ENCODE measurements around the gene SHKBP1. TPM values are rescaled to one million over a fixed set of nuclear protein-coding genes. Genes with fewer than 3 reads are reported as not detected.

The SHKBP1 gene
- total RNA-seq, 1 donor from 2014 or later: 56.3 TPM

- Mint-ChIP-seq H3K4me1 (ENCODE audit: low read depth, unreplicated experiment) (peaks cover 19% of the 10 kb centered on the region), H3K36me3 (ENCODE audit: low read depth, unreplicated experiment) (no peaks in the 10 kb centered on the region), H3K9me3 (ENCODE audit: unreplicated experiment) (no peaks in the 10 kb centered on the region), H3K4me3 (ENCODE audit: unreplicated experiment) (peak overlapping the region; percentile 69), H3K27me3 (ENCODE audit: low read depth, unreplicated experiment) (peaks cover 30% of the 10 kb centered on the region), H3K27ac (ENCODE audit: unreplicated experiment) (no peak overlapping the region)
- no peak for TF ChIP-seq CTCF (IDR thresholded peaks at IDR 0.05; ENCODE audit: insufficient read depth, low read depth, low read length)
- no peak for TF ChIP-seq EZH2 (IDR thresholded peaks at IDR 0.05; ENCODE audit: insufficient read depth, low read length)
- Histone ChIP-seq H3K4me2 (ENCODE audit: low read length) (peak overlapping the region; percentile 86), H3K27me3 (ENCODE audit: insufficient read depth, low read length) (no peaks in the 10 kb centered on the region), H3K9me3 (ENCODE audit: insufficient read depth, low read depth, low read length) (no peaks in the 10 kb centered on the region), H2AFZ (ENCODE audit: low read depth, low read length) (no peak overlapping the region), H4K20me1 (ENCODE audit: insufficient read depth, low read length) (peaks cover 14% of the 10 kb centered on the region), H3K4me1 (ENCODE audit: insufficient read depth, low read length) (peaks cover 49% of the 10 kb centered on the region), H3K36me3 (ENCODE audit: insufficient read depth, low read length) (no peaks in the 10 kb centered on the region), H3K9ac (ENCODE audit: low read length) (peak overlapping the region; percentile 12), H3K27ac (ENCODE audit: low read depth, low read length) (no peak overlapping the region), H3K79me2 (ENCODE audit: insufficient read depth, low read length) (no peaks in the 10 kb centered on the region), H3K4me3 (ENCODE audit: insufficient read depth, low read depth, low read length) (no peak overlapping the region)
- DNase-seq (ENCODE audit: low read depth) (no peak), FAIRE-seq (no peak)
Observed at GRCh38 chr19:40599331-40599901, 22.7 kb downstream of the SHKBP1 start.

DNA sequence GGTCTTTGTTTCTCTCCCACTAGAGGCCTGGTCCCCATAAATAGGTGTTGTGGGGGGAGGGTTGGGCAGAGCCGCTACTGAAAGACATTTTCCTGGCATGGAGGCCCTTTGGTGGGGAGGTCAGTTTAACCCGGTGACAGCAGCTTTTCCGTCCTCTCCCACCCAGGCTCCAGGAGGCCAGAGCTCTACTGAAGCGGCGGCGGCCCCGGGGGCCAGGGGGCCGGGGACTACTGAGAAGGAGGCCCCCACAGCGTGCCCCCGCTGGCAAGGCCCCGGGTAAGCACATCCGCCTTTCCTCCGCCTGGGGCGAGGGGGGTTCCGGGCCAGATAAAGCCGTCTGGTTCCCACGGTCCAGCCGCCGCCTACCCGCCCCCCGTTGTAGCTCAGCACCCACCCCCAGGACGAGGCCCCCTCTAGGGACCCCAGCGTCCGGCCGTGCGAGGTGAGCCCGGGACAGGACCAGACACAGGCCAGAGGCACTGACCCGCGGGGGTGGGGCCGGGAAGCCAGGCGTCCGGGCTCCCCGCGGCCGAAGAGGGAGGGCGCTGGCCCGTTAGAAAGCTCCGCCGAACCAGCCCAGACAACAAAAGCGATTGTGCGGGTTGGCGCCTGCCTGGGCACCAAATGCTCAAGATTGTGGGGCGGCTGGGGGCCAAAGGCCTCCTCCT is 23.4 kb downstream of the SHKBP1 start:
- H3K9me3 Mint-ChIP-seq (ENCODE audit: unreplicated experiment): no peaks in the 10 kb centered on the region
- TF ChIP-seq EZH2 (IDR thresholded peaks at IDR 0.05; ENCODE audit: insufficient read depth, low read length) (no peak), CTCF (IDR thresholded peaks at IDR 0.05; ENCODE audit: insufficient read depth, low read depth, low read length) (no peak)
- no peak for FAIRE-seq

More for the DNA sequence above, 23.4 kb downstream of the SHKBP1 start:
- H4K20me1 ChIP-seq (ENCODE audit: insufficient read depth, low read length): peaks cover 14% of the 10 kb centered on the region
- Mint-ChIP-seq H3K27ac (ENCODE audit: unreplicated experiment) (no peak overlapping the region), H3K4me3 (ENCODE audit: unreplicated experiment) (peak overlapping the region; percentile 69), H3K4me1 (ENCODE audit: low read depth, unreplicated experiment) (peaks cover 13% of the 10 kb centered on the region), H3K36me3 (ENCODE audit: low read depth, unreplicated experiment) (no peaks in the 10 kb centered on the region), H3K27me3 (ENCODE audit: low read depth, unreplicated experiment) (peaks cover 35% of the 10 kb centered on the region)
- no peaks in the 10 kb centered on the region for H3K79me2 ChIP-seq (ENCODE audit: insufficient read depth, low read length)
- H3K36me3 ChIP-seq (ENCODE audit: insufficient read depth, low read length): no peaks in the 10 kb centered on the region
- H2AFZ ChIP-seq (ENCODE audit: low read depth, low read length): no peak overlapping the region
- no peak overlapping the region for H3K9ac ChIP-seq (ENCODE audit: low read length)
- no peak overlapping the region for H3K27ac ChIP-seq (ENCODE audit: low read depth, low read length)
- H3K4me3 ChIP-seq (ENCODE audit: insufficient read depth, low read depth, low read length): no peak overlapping the region
- H3K4me1 ChIP-seq (ENCODE audit: insufficient read depth, low read length): peaks cover 46% of the 10 kb centered on the region
- H3K27me3 ChIP-seq (ENCODE audit: insufficient read depth, low read length): no peaks in the 10 kb centered on the region
- no peaks in the 10 kb centered on the region for H3K9me3 ChIP-seq (ENCODE audit: insufficient read depth, low read depth, low read length)
- DNase-seq (ENCODE audit: low read depth): no peak
- peak overlapping the region; percentile 86 for H3K4me2 ChIP-seq (ENCODE audit: low read length)

All from astrocyte (in vitro differentiated cells and primary cell).